Neural progenitor cell (in vitro differentiated cells): ENCODE measurements around the gene ABCC2. TPM values are rescaled to one million over a fixed set of nuclear protein-coding genes. Genes with fewer than 3 reads are reported as not detected.

ENCODE experiments used
- DNase-seq: peaks from one replicate; pipeline ENCODE4 v3.0.0-alpha.2; 2016; ENCODE audit warnings: low spot score
- H2AFZ ChIP-seq: fragments of 200-600 bp; sonication (generic); replicated peaks from 2 replicates; pipeline ENCODE4 v1.6.1; 2016; ENCODE audit warnings: antibody characterized with exemption
- H3F3A ChIP-seq: fragments of 200-600 bp; sonication (generic); 2 replicates; pipeline ENCODE4 v1.6.1; 2016; ENCODE audit warnings: antibody characterized with exemption, low read depth
- H3K27ac ChIP-seq: fragments of 200-600 bp; sonication (generic); 2 replicates; pipeline ENCODE4 v1.5.1; 2016; ENCODE audit warnings: mild to moderate bottlenecking
- H3K27me3 ChIP-seq: fragments of 200-600 bp; sonication (generic); 2 replicates; pipeline ENCODE4 v1.6.1; 2016; ENCODE audit warnings: mild to moderate bottlenecking, moderate library complexity
- H3K36me3 ChIP-seq: fragments of 200-600 bp; sonication (generic); 2 replicates; pipeline ENCODE4 v1.5.1; 2016
- H3K4me1 ChIP-seq: fragments of 200-600 bp; sonication (generic); 2 replicates; pipeline ENCODE4 v1.6.1; 2016; ENCODE audit warnings: mixed run types
- H3K4me2 ChIP-seq: fragments of 200-600 bp; sonication (generic); 2 replicates; pipeline ENCODE4 v1.6.1; 2016
- H3K4me3 ChIP-seq: fragments of 200-600 bp; sonication (generic); 2 replicates; pipeline ENCODE4 v1.5.1; 2016
- H3K79me2 ChIP-seq: fragments of 200-600 bp; sonication (generic); 2 replicates; pipeline ENCODE4 v1.6.1; 2016; ENCODE audit warnings: low read depth
- H3K9ac ChIP-seq: fragments of 200-600 bp; sonication (generic); 2 replicates; pipeline ENCODE4 v1.6.1; 2016
- H3K9me3 ChIP-seq: fragments of 200-600 bp; sonication (generic); 2 replicates; pipeline ENCODE4 v1.5.1; 2016; ENCODE audit warnings: low read depth
- H4K20me1 ChIP-seq: fragments of 200-600 bp; sonication (generic); 2 replicates; pipeline ENCODE4 v1.6.1; 2016; ENCODE audit warnings: low read depth
- H3K27ac Mint-ChIP-seq: 3 replicates; pipeline ENCODE4 v1.8.0; 2021; ENCODE audit warnings: mixed read lengths
- H3K27me3 Mint-ChIP-seq: 2 replicates; pipeline ENCODE4 v1.8.0; 2022; ENCODE audit warnings: low read depth, mild to moderate bottlenecking, inconsistent platforms, moderate library complexity, mixed read lengths; ENCODE audit not compliant: insufficient read depth
- H3K36me3 Mint-ChIP-seq: 3 replicates; pipeline ENCODE4 v1.8.0; 2021; ENCODE audit warnings: mixed read lengths
- H3K4me1 Mint-ChIP-seq: 3 replicates; pipeline ENCODE4 v1.8.0; 2021; ENCODE audit warnings: mixed read lengths
- H3K4me3 Mint-ChIP-seq: 3 replicates; pipeline ENCODE4 v1.8.0; 2021; ENCODE audit warnings: mild to moderate bottlenecking, moderate library complexity, mixed read lengths
- H3K9me3 Mint-ChIP-seq: 3 replicates; pipeline ENCODE4 v1.8.0; 2020; ENCODE audit warnings: mixed read lengths
- CTCF ChIP-seq: fragments of 200-600 bp; sonication (generic); IDR thresholded peaks from 2 replicates; pipeline ENCODE4 v1.5.1; 2017; ENCODE audit warnings: antibody characterized with exemption, mild to moderate bottlenecking
- EZH2 ChIP-seq: fragments of 200-600 bp; sonication (generic); IDR thresholded peaks from 2 replicates; pipeline ENCODE4 v1.6.1; 2017; ENCODE audit warnings: antibody characterized with exemption, mild to moderate bottlenecking, moderate library complexity
- EZH2phosphoT487 ChIP-seq: fragments of 200-600 bp; sonication (generic); IDR thresholded peaks from 2 replicates; pipeline ENCODE4 v1.6.1; 2017; ENCODE audit warnings: antibody characterized with exemption
- total RNA-seq: library from RNA; depleted of rRNA; stranded (reverse); fragments of >200 nt; gene quantifications from 2 replicates; pipeline ENCODE4 v1.2.3, GENCODE V29; 2015; ENCODE audit warnings: low replicate concordance

The ABCC2 gene
- total RNA-seq, 1 donor from 2014 or later: 0.26 TPM

- H3K27ac Mint-ChIP-seq: no peak overlapping the region
- H3K36me3 ChIP-seq: peaks cover 27% of the 10 kb centered on the region
Measured at GRCh38 chr10:99748823-99749451, 33.5 kb upstream of the ABCC2 start.

GRCh38 chr10:99750641-99751040 lies 31.8 kb upstream of the ABCC2 start:
- H3K4me1 Mint-ChIP-seq: no peaks in the 10 kb centered on the region
- Histone ChIP-seq H4K20me1 (no peaks in the 10 kb centered on the region), H3K27ac (no peak overlapping the region), H3F3A (no peaks in the 10 kb centered on the region), H3K4me2 (no peak overlapping the region), H3K36me3 (peaks cover 31% of the 10 kb centered on the region), H3K4me1 (no peaks in the 10 kb centered on the region), H3K9me3 (no peaks in the 10 kb centered on the region), H3K4me3 (no peak overlapping the region), H3K9ac (no peak overlapping the region), H3K27me3 (no peaks in the 10 kb centered on the region), H2AFZ (no peak overlapping the region), H3K79me2 (no peaks in the 10 kb centered on the region)
- H3K4me3 Mint-ChIP-seq: no peak overlapping the region
- TF ChIP-seq CTCF (no peak), EZH2 (no peak)
- H3K27ac Mint-ChIP-seq: no peak overlapping the region
- no peak for DNase-seq
- H3K27me3 Mint-ChIP-seq: no peaks in the 10 kb centered on the region
- no peaks in the 10 kb centered on the region for H3K9me3 Mint-ChIP-seq
- peaks cover 13% of the 10 kb centered on the region for H3K36me3 Mint-ChIP-seq

More at GRCh38 chr10:99748823-99749451, 33.5 kb upstream of the ABCC2 start:
- H3K4me1 ChIP-seq: no peaks in the 10 kb centered on the region
- H4K20me1 ChIP-seq: no peaks in the 10 kb centered on the region
- no peak overlapping the region for H3K27ac ChIP-seq
- Mint-ChIP-seq H3K4me3 (no peak overlapping the region), H3K27me3 (no peaks in the 10 kb centered on the region), H3K9me3 (no peaks in the 10 kb centered on the region), H3K4me1 (no peaks in the 10 kb centered on the region), H3K36me3 (peaks cover 14% of the 10 kb centered on the region)
- H3K9me3 ChIP-seq: no peaks in the 10 kb centered on the region
- H3K79me2 ChIP-seq: no peaks in the 10 kb centered on the region
- TF ChIP-seq EZH2phosphoT487: no peak
- no peak for TF ChIP-seq EZH2
- no peak overlapping the region for H3K4me2 ChIP-seq
- no peaks in the 10 kb centered on the region for H3F3A ChIP-seq
- H3K27me3 ChIP-seq: no peaks in the 10 kb centered on the region
- H3K9ac ChIP-seq: no peak overlapping the region
- DNase-seq: no peak
- H3K4me3 ChIP-seq: no peak overlapping the region
- no peak overlapping the region for H2AFZ ChIP-seq

- Histone ChIP-seq H3K4me2 (no peak overlapping the region), H3F3A (no peaks in the 10 kb centered on the region), H3K79me2 (no peaks in the 10 kb centered on the region), H3K9me3 (no peaks in the 10 kb centered on the region), H3K4me1 (peaks cover 13% of the 10 kb centered on the region), H3K36me3 (peaks cover 24% of the 10 kb centered on the region), H3K27ac (no peak overlapping the region), H3K4me3 (no peak overlapping the region), H3K27me3 (no peaks in the 10 kb centered on the region), H2AFZ (no peak overlapping the region), H4K20me1 (no peaks in the 10 kb centered on the region), H3K9ac (no peak overlapping the region)
- H3K9me3 Mint-ChIP-seq: no peaks in the 10 kb centered on the region
- H3K4me3 Mint-ChIP-seq: no peak overlapping the region
- H3K27ac Mint-ChIP-seq: no peak overlapping the region
- no peak for DNase-seq
- TF ChIP-seq EZH2phosphoT487: no peak
- no peak for TF ChIP-seq EZH2
- no peak for TF ChIP-seq CTCF
- H3K27me3 Mint-ChIP-seq: no peaks in the 10 kb centered on the region
- peaks cover 29% of the 10 kb centered on the region for H3K36me3 Mint-ChIP-seq
- peaks cover 14% of the 10 kb centered on the region for H3K4me1 Mint-ChIP-seq
Measured at GRCh38 chr10:99754670-99755069, 27.8 kb upstream of the ABCC2 start.

- H3K27ac Mint-ChIP-seq: no peak overlapping the region
- H3K79me2 ChIP-seq: no peaks in the 10 kb centered on the region
- H3K9me3 ChIP-seq: no peaks in the 10 kb centered on the region
- no peaks in the 10 kb centered on the region for H4K20me1 ChIP-seq
- no peaks in the 10 kb centered on the region for H3F3A ChIP-seq
- H3K4me1 ChIP-seq: peaks cover 13% of the 10 kb centered on the region
- TF ChIP-seq EZH2: no peak
- no peak for TF ChIP-seq EZH2phosphoT487
- TF ChIP-seq CTCF: no peak
- H3K4me2 ChIP-seq: no peak overlapping the region
- H2AFZ ChIP-seq: no peak overlapping the region
- H3K9ac ChIP-seq: no peak overlapping the region
- DNase-seq: no peak
- H3K27me3 Mint-ChIP-seq: no peaks in the 10 kb centered on the region
- H3K4me3 ChIP-seq: no peak overlapping the region
- peaks cover 17% of the 10 kb centered on the region for H3K4me1 Mint-ChIP-seq
- no peak overlapping the region for H3K4me3 Mint-ChIP-seq
- H3K9me3 Mint-ChIP-seq: no peaks in the 10 kb centered on the region
- H3K27me3 ChIP-seq: no peaks in the 10 kb centered on the region
- H3K36me3 Mint-ChIP-seq: peaks cover 33% of the 10 kb centered on the region
- peaks cover 13% of the 10 kb centered on the region for H3K36me3 ChIP-seq
- H3K27ac ChIP-seq: no peak overlapping the region
Measured at GRCh38 chr10:99756159-99756558, 26.3 kb upstream of the ABCC2 start.
